ENCODE measurements around the gene GPC5.

The GPC5 gene

GRCh38 chr13:91588541-91588940 lies 190.1 kb downstream of the GPC5 start:
- no peak for DNase-seq

GRCh38 chr13:91592056-91593014 lies 193.9 kb downstream of the GPC5 start:
- no peak for DNase-seq

DNA sequence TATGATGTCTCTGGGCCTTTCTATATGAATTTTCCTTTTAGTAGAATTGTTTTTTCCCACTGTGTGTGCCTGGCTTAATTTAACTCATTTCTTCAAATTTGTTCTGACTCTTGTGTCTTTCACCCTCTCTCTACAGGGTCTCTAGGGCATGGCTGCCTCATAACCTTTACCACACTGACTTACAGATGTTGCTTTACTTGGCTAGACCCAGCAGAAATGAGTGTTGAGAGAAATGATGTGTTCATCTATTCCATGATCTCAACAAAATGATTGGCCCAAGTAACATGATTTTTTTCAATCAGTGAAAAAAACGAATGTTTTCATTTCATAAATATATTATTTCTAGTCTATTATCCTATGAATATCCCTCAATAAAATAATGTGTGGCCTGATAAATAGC lies 195.0 kb downstream of the GPC5 start:
- DNase-seq: no peak

- no peak for DNase-seq
Observed at GRCh38 chr13:91594061-91594460, 195.6 kb downstream of the GPC5 start.

DNA sequence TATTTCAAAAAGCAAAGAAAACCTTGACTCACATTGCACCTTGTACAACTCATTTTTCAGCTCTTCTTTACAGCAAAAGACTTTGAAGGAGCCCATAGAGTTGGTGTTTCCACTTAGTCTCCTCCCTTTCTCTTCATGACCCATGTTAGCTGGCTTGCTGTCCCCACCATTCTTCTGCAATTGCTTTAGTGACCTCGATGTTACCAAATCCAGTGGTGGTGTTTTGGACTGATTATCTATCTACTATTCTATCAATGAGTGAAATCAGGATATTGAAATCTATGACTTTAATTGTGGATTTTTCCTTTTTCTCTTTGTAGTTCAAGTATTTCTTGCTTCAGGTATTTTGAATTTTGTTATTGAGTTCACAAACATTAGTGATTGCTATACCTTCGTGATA lies 197.3 kb downstream of the GPC5 start:
- DNase-seq: no peak

DNA sequence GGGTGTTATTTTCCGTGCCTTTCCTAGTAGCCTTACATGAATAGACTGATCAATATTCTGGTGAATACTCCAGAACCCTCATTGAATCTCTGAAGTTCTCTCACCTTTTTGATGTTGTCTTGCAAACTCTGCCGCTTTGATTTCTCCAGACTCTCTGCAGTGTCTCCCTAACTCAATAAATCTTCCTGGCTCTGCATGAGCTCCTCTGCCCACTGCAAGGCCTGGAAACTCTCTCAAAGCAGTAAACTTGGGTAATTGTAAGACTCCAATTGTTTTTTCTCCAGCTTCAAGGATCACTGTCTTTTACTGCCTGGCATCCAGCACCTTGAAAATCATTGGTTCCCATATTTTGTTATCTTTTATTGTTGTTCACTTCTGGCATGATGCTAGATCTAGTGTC lies 198.4 kb downstream of the GPC5 start:
- no peak for DNase-seq

DNA sequence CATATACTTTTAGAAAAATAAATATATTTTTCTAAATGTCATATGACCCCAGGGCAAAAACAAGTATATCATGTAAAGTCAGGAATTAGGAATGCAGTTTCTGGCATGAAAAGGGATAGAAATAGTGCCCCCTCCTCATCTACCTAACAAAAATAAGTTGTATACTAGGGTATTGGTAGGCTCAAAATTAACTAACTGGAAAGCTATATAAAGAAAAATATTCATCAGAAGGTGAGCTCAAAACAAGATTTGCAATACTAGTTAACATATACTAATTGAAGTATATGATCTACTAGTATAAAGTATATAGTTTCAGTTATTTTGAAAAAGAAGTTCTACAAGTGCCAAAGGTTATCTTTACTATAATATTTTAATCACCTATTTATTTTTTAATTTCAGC lies 200.2 kb downstream of the GPC5 start:
- DNase-seq: no peak

- DNase-seq: no peak
Observed at GRCh38 chr13:91601273-91601672, 202.9 kb downstream of the GPC5 start.

GRCh38 chr13:91601807-91602206 lies 203.4 kb downstream of the GPC5 start:
- DNase-seq: no peak

DNA sequence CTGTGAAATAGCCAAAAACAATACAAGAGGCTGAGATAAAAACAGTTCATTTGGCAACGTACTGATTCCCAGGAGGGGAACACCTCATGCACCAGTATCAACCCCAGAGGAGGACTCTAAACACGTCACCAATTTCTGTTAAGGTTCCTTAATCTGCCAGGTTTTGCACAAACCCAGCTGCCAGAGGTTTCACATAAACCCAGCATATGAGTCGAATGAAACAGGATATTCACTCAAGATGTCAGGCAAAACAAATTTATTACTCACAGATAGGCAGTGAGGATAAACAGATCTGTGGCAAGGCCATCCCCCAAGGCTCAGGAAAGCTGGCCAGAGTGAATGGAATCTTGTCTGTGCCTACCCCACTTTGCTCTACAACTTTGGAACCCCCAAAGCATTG lies 210.9 kb downstream of the GPC5 start:
- no peak for DNase-seq

- DNase-seq: no peak
Observed at GRCh38 chr13:91618315-91618714, 219.9 kb downstream of the GPC5 start.

- DNase-seq: no peak
Observed at GRCh38 chr13:91620670-91621141, 222.3 kb downstream of the GPC5 start.

DNA sequence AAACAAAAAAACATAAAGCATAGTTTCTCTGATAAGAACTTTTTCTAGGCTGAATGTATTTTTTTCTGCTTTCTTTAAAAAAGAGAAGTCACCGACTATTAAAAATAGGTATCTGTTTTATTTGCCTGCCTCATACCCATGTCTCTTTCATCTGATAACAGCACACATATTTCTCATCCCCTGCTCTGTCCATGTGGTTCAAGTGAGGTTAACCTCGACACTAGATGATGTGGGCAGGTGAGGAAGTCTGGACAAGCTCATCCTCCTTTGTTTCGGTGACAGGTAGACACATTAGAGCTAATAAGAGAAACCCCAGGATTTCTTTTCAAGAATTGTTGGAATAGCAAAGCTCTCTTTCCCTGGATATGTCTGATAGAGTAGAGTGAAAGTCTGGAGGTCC lies 222.7 kb downstream of the GPC5 start:
- DNase-seq: no peak

DNA sequence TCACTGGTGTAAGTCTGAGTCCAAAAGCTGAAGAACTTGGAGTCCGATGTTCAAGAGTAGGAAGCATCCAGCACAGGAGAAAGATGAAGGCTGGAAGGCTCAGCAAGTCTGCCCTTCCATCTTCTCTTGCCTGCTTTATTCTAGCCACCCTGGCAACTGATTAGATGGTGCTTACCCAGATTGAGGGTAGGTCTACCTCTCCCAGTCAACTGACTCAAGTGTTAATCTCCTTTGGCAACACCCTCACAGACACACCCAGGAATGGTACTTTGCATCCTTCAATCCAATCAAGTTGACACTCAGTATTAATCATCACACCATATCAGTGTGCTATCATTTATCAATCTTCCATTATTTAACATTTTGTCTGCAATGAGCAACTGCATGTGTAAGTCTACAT lies 223.5 kb downstream of the GPC5 start:
- no peak for DNase-seq

DNA sequence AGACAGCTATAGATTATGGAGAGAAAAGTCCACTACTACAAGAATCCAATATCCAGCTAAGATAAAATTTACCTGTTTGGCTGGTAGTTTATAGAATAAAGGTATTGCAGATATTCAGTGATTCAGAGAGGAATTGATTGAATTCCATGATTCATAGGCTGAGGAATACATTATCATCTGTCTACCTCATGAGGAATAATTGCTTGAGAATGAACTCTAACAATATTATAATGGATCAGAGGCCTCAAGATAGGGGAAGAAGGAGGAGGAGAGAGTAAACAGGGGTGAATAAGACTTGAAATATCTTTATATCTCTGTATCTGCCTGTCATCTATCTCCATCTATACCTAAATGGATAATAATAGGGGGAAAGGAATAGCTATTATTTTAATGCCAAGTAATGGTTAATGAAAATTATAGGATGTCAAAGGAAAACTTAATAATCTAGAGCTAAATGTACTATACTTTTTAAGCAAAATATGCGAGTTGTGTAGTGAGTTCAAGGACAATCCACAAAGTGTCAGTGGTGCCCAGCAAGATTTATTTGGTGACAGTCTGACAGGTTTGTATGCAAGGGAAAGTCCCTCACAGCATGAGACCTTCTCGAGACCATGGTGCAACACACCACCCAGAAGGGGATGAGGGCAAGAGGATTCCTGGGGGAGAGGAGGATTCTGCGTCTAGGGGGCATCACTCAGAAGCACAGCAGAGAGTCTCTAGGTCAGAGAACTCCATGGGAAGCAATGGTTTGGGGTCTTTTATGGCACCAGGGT lies 224.5 kb downstream of the GPC5 start:
- DNase-seq: no peak

- no peak for DNase-seq
Observed at GRCh38 chr13:91627952-91628739, 229.7 kb downstream of the GPC5 start.

- DNase-seq: no peak
Observed at GRCh38 chr13:91630946-91631345, 232.5 kb downstream of the GPC5 start.

GRCh38 chr13:91632086-91632485 lies 233.7 kb downstream of the GPC5 start:
- no peak for DNase-seq

GRCh38 chr13:91639330-91639729 lies 240.9 kb downstream of the GPC5 start:
- DNase-seq: no peak

DNA sequence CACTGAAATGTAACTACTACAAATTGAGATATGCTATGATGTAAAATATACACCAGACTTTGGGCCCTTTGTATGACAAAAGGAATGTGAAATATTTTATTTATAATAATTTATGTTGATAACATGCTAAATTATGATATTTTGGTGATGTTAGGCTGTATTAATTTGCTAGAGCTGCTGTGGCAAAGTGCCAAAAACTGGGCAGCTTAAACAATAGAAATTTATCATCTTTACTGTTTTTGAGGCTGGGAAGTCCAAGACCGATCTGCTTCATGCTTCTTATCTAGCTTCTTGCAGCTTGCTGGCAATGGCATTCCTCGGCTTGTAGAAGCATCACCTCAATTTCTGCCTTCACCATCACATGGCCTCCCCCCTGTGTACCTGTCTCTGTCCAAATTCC lies 245.0 kb downstream of the GPC5 start:
- DNase-seq: no peak

GRCh38 chr13:91644806-91645205 lies 246.4 kb downstream of the GPC5 start:
- no peak for DNase-seq

All from hypothalamus (tissue), 51 donors.